ENCODE results near the gene ADCY10.
"Not testable (repeated sequence)": the region's sequence is repeated elsewhere in the genome, so short reads cannot be mapped to it uniquely, and the experiment has no call there.

Gene ADCY10

GRCh38 chr1:167819849-167820683 lies 93.9 kb downstream of the ADCY10 start:
- H3K4me3 ChIP-seq (ENCODE audit: low read depth, low read length), result no peak overlapping the region

DNA sequence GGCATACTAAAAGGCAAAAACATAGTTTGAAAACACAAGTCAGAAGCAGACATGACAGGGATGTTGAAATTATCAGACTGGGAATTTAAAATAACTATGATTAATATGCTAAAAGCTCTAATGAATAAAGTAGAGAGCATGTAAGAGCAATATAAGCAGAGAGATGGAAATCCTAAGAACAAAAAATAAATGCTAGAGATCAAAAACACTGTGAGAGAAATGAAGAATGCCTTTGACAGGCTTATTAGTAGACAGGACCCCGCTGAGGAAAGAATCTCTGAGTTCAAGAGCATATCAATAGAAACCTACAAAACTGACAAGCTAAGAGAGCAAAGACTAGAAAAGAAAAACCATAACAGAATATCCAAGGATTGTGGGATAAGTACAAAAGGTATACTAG lies 98.3 kb downstream of the ADCY10 start:
- no peak overlapping the region for H3K4me3 ChIP-seq (ENCODE audit: low read depth, low read length)

DNA sequence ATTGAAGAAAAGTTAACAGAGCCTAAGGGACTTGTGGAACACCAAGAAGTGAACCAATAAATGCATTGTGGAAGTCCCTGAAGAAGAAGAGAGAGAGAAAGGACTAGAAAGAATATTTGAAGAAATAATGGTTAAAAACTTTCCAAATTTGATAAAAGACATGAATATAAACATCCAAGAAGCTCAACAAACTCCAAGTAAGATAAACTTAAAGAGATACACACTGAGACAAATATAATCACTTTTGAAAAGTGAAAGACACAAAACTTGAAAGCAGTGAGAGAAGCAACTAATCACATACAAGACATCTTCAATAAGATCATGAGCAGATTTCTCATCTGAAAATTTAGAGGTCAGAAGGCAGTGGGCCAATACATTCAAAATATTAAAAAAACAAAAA lies 101.0 kb downstream of the ADCY10 start:
- no peak overlapping the region for H3K4me3 ChIP-seq (ENCODE audit: low read depth, low read length)

DNA sequence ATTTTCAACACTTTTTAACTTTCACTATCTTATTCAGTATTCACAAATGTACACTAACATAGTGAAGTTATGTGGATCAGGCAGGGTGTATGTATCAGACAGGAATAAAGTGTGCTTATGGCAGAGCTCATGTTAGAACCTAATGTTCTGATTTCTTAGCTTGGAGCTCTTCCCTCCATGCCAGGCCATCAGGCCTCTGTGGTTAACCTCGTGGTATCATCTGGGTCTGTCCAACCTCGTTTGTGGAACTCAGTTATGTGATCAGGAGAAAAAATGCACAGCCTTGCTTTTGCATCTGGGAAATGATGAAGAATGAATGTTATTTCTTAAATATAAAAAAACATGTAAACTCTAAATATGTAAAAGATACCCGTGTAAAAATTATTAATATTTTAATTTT lies 105.2 kb downstream of the ADCY10 start:
- H3K4me3 ChIP-seq (ENCODE audit: low read depth, low read length), result no peak overlapping the region

DNA sequence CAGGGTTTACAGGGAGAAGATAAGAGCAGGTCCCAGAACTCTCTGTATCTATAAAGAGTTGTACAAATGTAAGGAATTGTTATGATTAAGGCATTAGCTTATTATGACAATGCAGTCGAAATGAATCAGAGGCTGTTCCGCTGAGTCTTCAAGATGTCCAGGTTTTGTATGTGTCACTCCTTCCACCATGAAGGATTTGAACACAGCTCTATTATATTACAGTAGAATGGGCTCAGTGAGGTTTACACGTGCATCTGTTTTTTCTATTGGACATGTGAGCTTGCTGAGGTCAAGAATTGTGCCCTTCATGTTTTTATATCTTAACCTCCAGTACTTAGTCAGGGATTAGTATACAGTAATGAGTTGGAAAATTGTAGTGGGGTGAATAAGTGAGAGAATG lies 105.8 kb downstream of the ADCY10 start:
- H3K4me3 ChIP-seq (ENCODE audit: low read depth, low read length), result no peak overlapping the region

- not testable (repeated sequence) for H3K4me3 ChIP-seq (ENCODE audit: low read depth, low read length)
Measured at GRCh38 chr1:167806676-167807075, 107.3 kb downstream of the ADCY10 start.

GRCh38 chr1:167806235-167806634 lies 107.7 kb downstream of the ADCY10 start:
- not testable (repeated sequence) for H3K4me3 ChIP-seq (ENCODE audit: low read depth, low read length)

DNA sequence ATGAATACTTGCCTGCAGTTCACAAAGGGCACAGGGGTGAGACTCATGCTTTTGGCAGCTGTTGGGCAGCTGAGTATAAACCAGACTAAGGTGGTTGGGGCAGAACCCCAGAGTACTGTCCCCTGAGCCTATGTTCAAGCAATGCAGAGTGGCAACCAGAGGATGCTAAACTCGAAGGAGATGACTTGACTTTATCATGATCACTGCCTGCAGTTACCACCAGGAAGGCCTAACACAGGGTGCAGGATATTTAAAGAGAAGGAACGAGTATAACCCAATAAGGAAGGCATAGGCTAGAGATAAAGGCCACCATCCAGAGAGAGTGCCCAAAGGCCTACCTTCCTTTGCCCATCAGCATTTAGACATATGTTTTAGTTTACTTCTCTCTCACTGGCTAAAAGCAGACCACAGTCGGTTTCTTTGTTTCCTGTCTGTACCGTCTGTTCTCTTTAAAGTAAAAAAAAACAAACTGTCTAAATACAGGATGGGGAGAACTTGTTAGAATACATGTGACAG lies 108.8 kb downstream of the ADCY10 start:
- H3K4me3 ChIP-seq (ENCODE audit: low read depth, low read length), result no peak overlapping the region

DNA sequence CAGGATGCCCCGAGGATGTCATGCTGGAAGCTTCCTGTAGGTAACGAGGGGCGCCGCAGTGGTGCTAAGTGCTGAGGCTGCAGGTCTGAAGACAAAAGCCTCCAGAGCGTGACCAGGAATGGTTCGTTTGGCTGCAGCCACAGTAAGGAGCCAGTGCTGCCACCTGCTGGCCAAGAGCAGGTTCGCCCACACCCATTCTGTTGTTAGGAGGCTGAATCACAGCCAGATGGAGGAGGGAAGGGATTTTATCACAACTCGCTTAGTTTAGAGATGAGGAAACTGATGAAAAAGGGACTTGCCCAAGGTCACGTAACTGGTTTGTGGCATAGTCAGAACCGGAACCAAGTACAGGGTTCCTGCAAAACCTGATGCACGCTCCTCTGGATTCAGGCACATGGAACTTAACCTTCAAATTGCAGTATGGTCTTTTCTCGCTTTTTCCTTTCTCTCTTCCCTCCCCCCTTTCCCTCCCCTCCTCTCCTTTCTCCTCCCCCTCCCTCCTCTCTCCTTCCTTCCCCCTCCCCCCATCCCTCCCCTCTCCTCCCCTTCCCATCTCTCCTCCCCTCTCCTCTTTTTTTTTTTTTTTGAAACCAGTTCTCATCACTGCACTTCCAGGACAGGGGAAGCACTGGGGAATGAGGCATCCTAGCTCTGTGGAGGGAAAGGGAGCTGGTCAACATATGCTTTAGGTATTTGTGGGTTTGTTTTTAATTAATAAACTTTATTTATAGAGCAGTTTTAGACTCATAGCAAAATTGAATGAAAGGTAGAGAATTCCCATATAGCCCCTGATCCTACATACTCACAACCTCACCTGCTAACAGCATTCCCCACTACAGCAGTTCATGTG lies 110.4 kb downstream of the ADCY10 start:
- H3K4me3 ChIP-seq (ENCODE audit: low read depth, low read length), result no peak overlapping the region

DNA sequence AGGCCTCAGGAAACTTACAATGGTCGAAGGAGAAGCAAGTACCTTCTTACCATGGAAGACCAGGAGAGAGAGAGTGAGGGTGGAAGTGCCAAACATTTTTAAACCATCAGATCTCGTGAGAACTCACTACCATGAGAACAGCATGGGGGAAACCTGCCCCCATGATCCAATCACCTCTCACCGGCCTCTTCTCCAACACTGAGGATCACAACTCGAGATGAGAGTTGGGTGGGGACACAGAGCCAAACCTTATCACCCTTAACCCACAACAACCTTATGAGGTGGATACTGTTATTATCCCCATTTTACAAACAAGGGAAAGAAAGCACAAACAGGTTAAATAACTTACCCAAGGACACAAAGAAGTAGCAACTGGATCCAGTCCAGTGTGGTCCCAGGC lies 111.7 kb downstream of the ADCY10 start:
- H3K4me3 ChIP-seq (ENCODE audit: low read depth, low read length), result no peak overlapping the region

- no peak overlapping the region for H3K4me3 ChIP-seq (ENCODE audit: low read depth, low read length)
Measured at GRCh38 chr1:167800251-167800650, 113.7 kb downstream of the ADCY10 start.

DNA sequence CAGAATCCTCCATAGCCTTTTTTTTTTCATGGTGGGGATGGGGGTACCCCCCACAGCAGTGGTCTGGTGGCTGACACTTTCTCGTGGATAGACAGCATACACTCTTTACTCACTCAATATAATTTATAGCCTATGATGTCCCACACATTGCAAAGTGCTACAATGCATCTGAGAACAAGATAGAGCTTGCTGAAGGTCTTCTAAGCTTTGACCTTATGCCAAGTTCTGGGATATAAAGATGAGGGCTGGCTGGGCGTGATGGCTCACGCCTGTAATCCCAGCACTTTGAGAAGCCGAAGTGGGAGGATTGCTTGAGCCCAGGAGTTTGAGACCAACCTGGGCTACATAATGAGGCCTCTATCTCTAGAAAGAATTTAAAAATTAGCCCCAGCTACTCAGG lies 114.2 kb downstream of the ADCY10 start:
- no peak overlapping the region for H3K4me3 ChIP-seq (ENCODE audit: low read depth, low read length)

DNA sequence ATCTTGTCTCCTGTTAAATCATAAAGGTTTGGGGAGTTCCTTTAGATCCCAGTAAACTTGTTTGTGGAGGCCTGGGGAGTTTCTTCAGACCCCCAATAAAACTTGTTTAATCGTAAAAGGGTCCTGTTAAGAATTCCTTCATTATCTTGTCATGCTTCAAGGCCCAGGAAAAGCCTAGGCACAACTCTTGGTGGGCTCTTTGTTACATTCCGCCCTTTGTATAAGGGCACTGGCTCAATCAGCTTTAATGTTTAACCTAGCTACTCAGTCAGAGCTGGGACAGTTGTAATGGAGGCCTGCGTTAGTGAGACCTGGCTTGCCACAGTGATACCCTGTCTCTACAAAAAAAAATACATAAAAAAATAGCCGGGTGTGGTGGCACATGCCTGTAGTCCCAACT lies 115.0 kb downstream of the ADCY10 start:
- no peak overlapping the region for H3K4me3 ChIP-seq (ENCODE audit: low read depth, low read length)

GRCh38 chr1:167797015-167797414 lies 116.9 kb downstream of the ADCY10 start:
- no peak overlapping the region for H3K4me3 ChIP-seq (ENCODE audit: low read depth, low read length)

GRCh38 chr1:167795810-167796740 lies 117.9 kb downstream of the ADCY10 start:
- no peak overlapping the region for H3K4me3 ChIP-seq (ENCODE audit: low read depth, low read length)

GRCh38 chr1:167794043-167794442 lies 119.9 kb downstream of the ADCY10 start:
- H3K4me3 ChIP-seq (ENCODE audit: low read depth, low read length), result no peak overlapping the region

DNA sequence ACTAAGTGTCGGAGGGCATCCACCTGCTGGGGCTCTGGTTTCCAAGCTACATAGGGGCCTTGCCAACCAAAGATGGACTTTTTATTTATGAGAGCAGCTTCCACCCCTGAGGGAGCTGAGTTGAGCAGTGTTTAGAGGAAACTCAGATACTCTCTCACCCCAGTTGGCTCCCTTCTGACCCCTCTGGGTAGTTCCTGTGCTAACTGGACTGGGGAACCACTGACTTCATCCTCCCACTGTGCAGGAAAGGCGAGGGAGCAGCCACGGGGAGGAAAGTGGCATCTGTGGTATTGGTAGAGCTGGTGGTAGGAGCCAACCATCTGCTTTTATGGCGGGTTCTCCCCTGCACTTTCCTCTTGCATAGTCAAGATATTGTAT lies 121.8 kb downstream of the ADCY10 start:
- H3K4me3 ChIP-seq (ENCODE audit: low read depth, low read length), result no peak overlapping the region

DNA sequence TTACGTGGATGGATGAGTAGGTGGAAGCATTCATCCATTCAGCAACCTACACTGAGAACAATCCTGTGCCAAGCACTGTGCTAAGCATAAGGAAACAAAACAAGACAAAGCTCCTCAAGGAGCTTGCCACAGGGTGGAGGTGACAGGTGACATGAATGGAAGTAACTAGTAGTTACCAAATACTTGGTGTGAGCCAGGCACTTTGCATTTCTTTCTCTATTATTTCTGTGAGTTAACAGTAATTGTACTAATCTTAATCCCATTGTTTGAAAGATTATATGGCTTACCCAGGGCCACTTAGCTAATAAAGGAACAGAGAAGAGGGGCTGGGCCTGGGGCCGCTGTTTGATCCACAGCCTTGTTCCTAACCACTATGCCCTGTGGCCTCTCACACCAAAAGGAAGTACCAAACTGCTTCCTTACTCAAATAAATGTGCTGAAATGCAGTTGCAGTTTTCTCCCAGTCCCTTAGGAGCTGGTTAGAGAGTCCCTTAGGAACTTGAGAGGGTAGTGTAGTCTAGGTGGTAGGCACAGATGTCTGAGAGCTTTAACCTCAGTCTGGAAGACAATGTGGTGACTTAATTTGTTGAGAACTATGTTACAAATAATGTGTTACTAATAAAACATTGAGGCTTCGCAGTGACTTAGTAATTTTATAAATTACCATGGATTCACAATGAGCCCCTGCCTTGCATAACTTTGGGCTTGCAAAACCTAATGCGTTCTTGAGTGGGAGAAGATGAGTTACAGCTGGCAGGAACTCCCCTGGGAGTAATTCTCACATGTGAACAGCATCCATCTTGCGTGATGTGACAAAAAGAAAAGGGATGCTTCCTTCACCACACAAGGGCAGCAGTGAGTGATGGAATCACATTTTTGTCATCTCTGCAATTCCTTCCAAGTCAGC lies 122.4 kb downstream of the ADCY10 start:
- H3K4me3 ChIP-seq (ENCODE audit: low read depth, low read length), result no peak overlapping the region

GRCh38 chr1:167790117-167790516 lies 123.8 kb downstream of the ADCY10 start:
- H3K4me3 ChIP-seq (ENCODE audit: low read depth, low read length), result no peak overlapping the region

DNA sequence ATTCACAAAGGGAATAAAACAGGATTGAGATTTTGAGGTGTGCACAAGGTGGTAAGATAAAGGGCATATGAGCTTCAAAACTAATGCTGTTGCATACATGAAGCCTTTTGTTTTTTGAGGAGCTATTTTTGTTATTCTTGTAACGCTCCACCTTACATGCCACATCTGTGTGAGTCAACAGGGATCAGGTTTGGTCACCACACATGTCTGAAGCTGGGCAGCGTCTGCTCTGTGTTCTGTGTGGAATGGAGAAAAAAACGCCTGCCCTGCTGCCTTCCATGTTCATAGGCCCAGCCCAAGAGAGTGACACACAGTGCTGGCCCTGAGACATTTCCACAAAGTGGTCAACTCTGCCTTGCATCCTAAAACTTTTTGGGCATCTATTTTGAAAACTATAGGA lies 124.4 kb downstream of the ADCY10 start:
- no peak overlapping the region for H3K4me3 ChIP-seq (ENCODE audit: low read depth, low read length)

Measured in iPS-11a (cell line).